GM19467 (cell line): ENCODE data around the gene SRRM5.
A peak's percentile ranks its signal among the peaks of the same experiment; 100 is the strongest.
"Not testable (repeated sequence)": the region's sequence is repeated elsewhere in the genome, so short reads cannot be mapped to it uniquely, and the experiment has no call there.

Experiments used
- ATAC-seq: cut with Tn5 transposase; IDR thresholded peaks from one replicate; pipeline ENCODE4 v1.9.1; 2021; ENCODE audit warnings: mild to moderate bottlenecking, moderate library complexity; ENCODE audit not compliant: unreplicated experiment

Gene SRRM5

GRCh38 chr19:43611788-43612187 lies at the start of gene SRRM5:
SRRM5 (plus strand) TSS chr19:43612088; CDS start chr19:43612122, 34 bp downstream.
- no peak for ATAC-seq

GRCh38 chr19:43562226-43562697 lies 49.6 kb upstream of the SRRM5 start:
- no peak for ATAC-seq

GRCh38 chr19:43562698-43563241 lies 49.1 kb upstream of the SRRM5 start:
- ATAC-seq = peak; percentile 75

GRCh38 chr19:43563816-43564457 lies 48.0 kb upstream of the SRRM5 start:
- no peak for ATAC-seq

GRCh38 chr19:43564800-43565199 lies 47.1 kb upstream of the SRRM5 start:
- no peak for ATAC-seq

- no peak for ATAC-seq
Measured at GRCh38 chr19:43569657-43570056, 42.2 kb upstream of the SRRM5 start.

- ATAC-seq = no peak
Measured at GRCh38 chr19:43570174-43570791, 41.6 kb upstream of the SRRM5 start.

- ATAC-seq = no peak
Measured at GRCh38 chr19:43572171-43572588, 39.7 kb upstream of the SRRM5 start.

GRCh38 chr19:43574424-43575155 lies 37.3 kb upstream of the SRRM5 start:
- ATAC-seq = no peak

GRCh38 chr19:43575156-43575950 lies 36.5 kb upstream of the SRRM5 start, which contains the start of the genes PINLYP and XRCC1:
PINLYP (plus strand) TSS chr19:43575801; CDS start chr19:43577192, 1,391 bp downstream.
XRCC1 (minus strand) TSS chr19:43575527; CDS start chr19:43575458, 69 bp downstream.
- ATAC-seq = peak; percentile 99

- no peak for ATAC-seq
Measured at GRCh38 chr19:43575955-43576878, 35.7 kb upstream of the SRRM5 start.

GRCh38 chr19:43578787-43579186 lies 33.1 kb upstream of the SRRM5 start:
- no peak for ATAC-seq

GRCh38 chr19:43581467-43581866 lies 30.4 kb upstream of the SRRM5 start:
- ATAC-seq = no peak

GRCh38 chr19:43582495-43582894 lies 29.4 kb upstream of the SRRM5 start:
- no peak for ATAC-seq

- ATAC-seq = no peak
Measured at GRCh38 chr19:43584484-43584883, 27.4 kb upstream of the SRRM5 start.

- no peak for ATAC-seq
Measured at GRCh38 chr19:43586346-43586745, 25.5 kb upstream of the SRRM5 start.

GRCh38 chr19:43587029-43587428 lies 24.9 kb upstream of the SRRM5 start:
- not testable (repeated sequence) for ATAC-seq

GRCh38 chr19:43589277-43589676 lies 22.6 kb upstream of the SRRM5 start:
- ATAC-seq = no peak

- no peak for ATAC-seq
Measured at GRCh38 chr19:43589678-43590077, 22.2 kb upstream of the SRRM5 start.
